Duodenal mucosa (tissue), 2 donors: ENCODE measurements around the gene TRPM8.
"Not testable (repeated sequence)": the region's sequence is repeated elsewhere in the genome, so short reads cannot be mapped to it uniquely, and the experiment has no call there.

Experiments
- H3K27ac ChIP-seq: one replicate; pipeline ENCODE4 v1.7.0; 2013; ENCODE audit warnings: low read depth, low read length
- H3K27me3 ChIP-seq, 2 donors: one replicate each; pipeline ENCODE4 v1.7.0; 2013; ENCODE audit warnings: low read length in 2 of 2, control low read depth in 1 of 2; ENCODE audit not compliant: insufficient read depth in 2 of 2, control insufficient read depth in 1 of 2
- H3K36me3 ChIP-seq, 2 donors: one replicate each; pipeline ENCODE4 v1.7.0; 2013; ENCODE audit warnings: low read length in 2 of 2, control low read depth in 1 of 2; ENCODE audit not compliant: insufficient read depth in 2 of 2, control insufficient read depth in 1 of 2
- H3K4me1 ChIP-seq, 2 donors: one replicate each; pipeline ENCODE4 v1.7.0; 2013; ENCODE audit warnings: low read length in 2 of 2, control low read depth in 1 of 2; ENCODE audit not compliant: insufficient read depth in 2 of 2, control insufficient read depth in 1 of 2
- H3K4me3 ChIP-seq, 2 donors: one replicate each; pipeline ENCODE4 v1.7.0; 2013; ENCODE audit warnings: low read length in 2 of 2, low read depth in 1 of 2
- H3K9ac ChIP-seq, 2 donors: one replicate each; pipeline ENCODE4 v1.7.0; 2013; ENCODE audit warnings: low read length in 2 of 2, low read depth in 1 of 2
- H3K9me3 ChIP-seq, 2 donors: one replicate each; pipeline ENCODE4 v1.7.0; 2013; ENCODE audit warnings: low read length in 2 of 2, control low read depth in 1 of 2; ENCODE audit not compliant: control insufficient read depth in 1 of 2

Gene TRPM8

DNA sequence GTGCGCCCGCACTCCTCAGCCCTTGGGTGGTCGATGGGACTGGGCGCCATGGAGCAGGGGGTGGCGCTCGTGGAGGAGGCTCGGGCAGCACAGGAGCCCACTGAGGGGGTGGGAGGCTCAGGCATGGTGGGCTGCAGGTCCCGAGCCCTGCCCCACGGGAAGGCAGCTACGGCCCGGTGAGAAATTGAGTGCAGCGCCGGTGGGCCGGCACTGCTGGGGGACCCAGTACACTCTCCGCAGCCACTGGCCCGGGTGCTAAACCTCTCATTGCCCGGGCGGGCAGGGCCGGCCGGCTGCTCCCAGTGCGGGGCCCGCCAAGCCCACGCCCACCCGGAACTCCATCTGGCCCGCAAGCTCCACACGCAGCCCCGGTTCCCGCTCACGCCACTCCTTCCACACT lies 55.3 kb downstream of the TRPM8 start:
- not testable (repeated sequence) for H3K9ac ChIP-seq, H3K27ac ChIP-seq, H3K36me3 ChIP-seq, H3K4me3 ChIP-seq, H3K4me1 ChIP-seq, H3K27me3 ChIP-seq, H3K9me3 ChIP-seq

DNA sequence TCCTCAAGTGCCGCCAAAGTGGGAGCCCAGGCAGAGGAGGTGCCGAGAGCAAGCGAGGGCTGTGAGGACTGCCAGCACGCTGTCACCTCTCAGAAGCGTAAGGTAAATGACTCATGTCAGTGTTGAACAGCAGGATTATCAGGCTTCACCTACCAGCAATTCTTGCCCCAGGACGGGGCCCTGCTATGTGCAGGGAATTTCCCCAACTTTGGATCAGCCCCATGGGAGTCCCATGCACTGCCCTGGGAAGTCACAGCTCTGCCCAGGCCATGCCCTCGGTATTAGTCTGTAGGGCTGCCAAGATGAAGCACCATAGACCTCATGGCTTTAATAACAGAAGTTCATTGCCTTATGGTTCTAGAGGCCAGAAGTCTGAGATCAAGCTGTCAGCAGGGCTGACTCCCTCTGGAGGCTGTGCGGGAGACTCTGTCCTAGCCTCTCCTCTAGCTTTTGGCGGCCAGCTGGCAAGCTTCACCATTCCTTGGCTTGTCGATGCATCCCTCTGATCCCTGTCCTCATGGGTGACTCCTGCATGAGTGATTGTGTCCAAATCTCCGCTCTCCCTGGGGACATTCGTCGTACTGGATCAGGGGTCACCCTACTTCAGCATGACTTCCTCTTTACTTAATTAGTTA lies 55.9 kb downstream of the TRPM8 start:
- Histone ChIP-seq H3K27ac (no peak overlapping the region), H3K9ac (no peak overlapping the region), H3K36me3 (no peaks in the 10 kb centered on the region), H3K9me3 (no peaks in the 10 kb centered on the region), H3K4me1 (no peaks in the 10 kb centered on the region), H3K27me3 (no peaks in the 10 kb centered on the region), H3K4me3 (no peak overlapping the region)

GRCh38 chr2:233973786-233974185 lies 56.6 kb downstream of the TRPM8 start:
- no peak overlapping the region for H3K4me3 ChIP-seq
- no peaks in the 10 kb centered on the region for H3K27me3 ChIP-seq
- no peaks in the 10 kb centered on the region for H3K36me3 ChIP-seq
- H3K9ac ChIP-seq: no peak overlapping the region
- no peak overlapping the region for H3K27ac ChIP-seq
- H3K9me3 ChIP-seq: no peaks in the 10 kb centered on the region
- no peaks in the 10 kb centered on the region for H3K4me1 ChIP-seq

GRCh38 chr2:233974530-233975071 lies 57.4 kb downstream of the TRPM8 start:
- no peaks in the 10 kb centered on the region for H3K4me1 ChIP-seq
- H3K36me3 ChIP-seq: no peaks in the 10 kb centered on the region
- no peaks in the 10 kb centered on the region for H3K9me3 ChIP-seq
- no peak overlapping the region for H3K27ac ChIP-seq
- H3K27me3 ChIP-seq: no peaks in the 10 kb centered on the region
- H3K4me3 ChIP-seq: no peak overlapping the region
- no peak overlapping the region for H3K9ac ChIP-seq

DNA sequence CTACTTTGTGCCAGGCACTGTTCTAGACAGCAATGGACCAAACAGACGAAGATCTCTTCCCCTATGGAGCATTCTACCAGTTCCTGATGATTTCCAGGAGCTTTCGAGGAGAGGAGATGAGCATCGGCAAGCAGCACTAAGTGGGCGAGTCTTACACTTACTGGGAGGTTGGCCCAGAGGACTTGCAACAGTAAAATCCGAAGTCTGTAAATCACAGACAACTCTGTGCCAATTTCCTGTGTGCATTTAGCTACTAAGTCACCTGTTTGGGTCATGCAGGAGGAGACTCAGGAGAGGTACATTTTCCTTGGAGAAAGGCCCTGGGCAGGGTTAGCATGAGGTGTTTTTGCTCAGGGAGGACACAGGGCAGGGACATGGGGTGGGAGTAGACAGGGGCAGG lies 58.9 kb downstream of the TRPM8 start:
- no peaks in the 10 kb centered on the region for H3K9me3 ChIP-seq
- no peaks in the 10 kb centered on the region for H3K36me3 ChIP-seq
- no peak overlapping the region for H3K4me3 ChIP-seq
- H3K27ac ChIP-seq: no peak overlapping the region
- no peaks in the 10 kb centered on the region for H3K27me3 ChIP-seq
- no peak overlapping the region for H3K9ac ChIP-seq
- H3K4me1 ChIP-seq: no peaks in the 10 kb centered on the region

DNA sequence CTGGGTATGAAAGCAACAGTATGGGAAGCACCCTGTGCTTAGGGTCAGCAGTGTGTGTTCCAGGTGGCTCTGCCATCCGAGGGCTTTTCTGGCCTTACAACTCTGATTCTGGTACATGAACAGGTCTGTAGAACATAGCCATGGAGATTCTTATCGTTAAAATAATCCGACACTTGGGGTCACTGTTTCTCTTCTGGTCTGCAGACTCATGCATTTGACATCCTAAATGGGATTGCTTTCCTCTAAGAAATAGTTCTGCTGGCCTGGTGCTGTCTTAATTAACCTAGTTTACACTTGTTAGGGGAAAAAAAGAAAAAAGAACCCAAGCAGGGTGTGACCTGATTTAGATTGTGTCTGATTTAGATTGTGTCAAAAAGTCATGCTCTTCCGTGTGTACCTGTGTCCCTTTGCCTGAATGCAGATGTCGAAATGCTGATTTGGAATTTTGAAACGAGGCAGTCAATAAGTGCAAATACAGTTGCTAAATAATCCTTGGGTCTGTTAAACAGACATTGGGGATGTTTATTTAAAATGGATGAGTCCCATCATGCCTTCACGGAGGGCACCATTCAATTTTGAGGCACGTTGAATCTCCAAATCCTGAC lies 59.6 kb downstream of the TRPM8 start:
- no peak overlapping the region for H3K27ac ChIP-seq
- H3K36me3 ChIP-seq: no peaks in the 10 kb centered on the region
- no peaks in the 10 kb centered on the region for H3K27me3 ChIP-seq
- no peaks in the 10 kb centered on the region for H3K4me1 ChIP-seq
- H3K9me3 ChIP-seq: no peaks in the 10 kb centered on the region
- H3K4me3 ChIP-seq: no peak overlapping the region
- H3K9ac ChIP-seq: no peak overlapping the region

- H3K4me3 ChIP-seq: no peak overlapping the region
- H3K36me3 ChIP-seq: no peaks in the 10 kb centered on the region
- H3K9ac ChIP-seq: no peak overlapping the region
- no peaks in the 10 kb centered on the region for H3K27me3 ChIP-seq
- H3K27ac ChIP-seq: no peak overlapping the region
- H3K9me3 ChIP-seq: no peaks in the 10 kb centered on the region
- no peaks in the 10 kb centered on the region for H3K4me1 ChIP-seq
Observed at GRCh38 chr2:233977296-233977837, 60.2 kb downstream of the TRPM8 start.

- Histone ChIP-seq H3K9ac (no peak overlapping the region), H3K4me1 (no peaks in the 10 kb centered on the region), H3K4me3 (no peak overlapping the region), H3K27me3 (no peaks in the 10 kb centered on the region), H3K36me3 (no peaks in the 10 kb centered on the region), H3K9me3 (no peaks in the 10 kb centered on the region), H3K27ac (no peak overlapping the region)
Observed at GRCh38 chr2:233979748-233980147, 62.6 kb downstream of the TRPM8 start.

GRCh38 chr2:233980955-233981561 lies 63.9 kb downstream of the TRPM8 start:
- no peaks in the 10 kb centered on the region for H3K27me3 ChIP-seq
- no peaks in the 10 kb centered on the region for H3K36me3 ChIP-seq
- no peak overlapping the region for H3K27ac ChIP-seq
- H3K4me3 ChIP-seq: no peak overlapping the region
- no peaks in the 10 kb centered on the region for H3K4me1 ChIP-seq
- H3K9ac ChIP-seq: no peak overlapping the region
- no peaks in the 10 kb centered on the region for H3K9me3 ChIP-seq
